ENCODE data around the gene SYK. TPM values are rescaled to one million over a fixed set of nuclear protein-coding genes. Genes with fewer than 3 reads are reported as not detected.

SYK gene
- polyA plus RNA-seq, 3 donors: 51.1 to 186 (median 177) TPM

GRCh38 chr9:90793729-90794128, 7.9 kb upstream of the SYK start:
- Mint-ChIP-seq H3K4me1 (peaks cover 58% of the 10 kb centered on the region), H3K4me3 (no peak overlapping the region), H3K9me3 (no peaks in the 10 kb centered on the region), H3K36me3 (peaks cover 0 to 3% of the 10 kb centered on the region in 2 donors), H3K27ac (peak overlapping the region; percentile 12 to 87 (median 77)), H3K27me3 (ENCODE audit: low read depth in 3 of 3) (peaks cover 0 to 5% (median 3%) of the 10 kb centered on the region in 3 donors)
- H3K9ac ChIP-seq (ENCODE audit: insufficient read depth, low read length, poor library complexity, severe bottlenecking): no peak overlapping the region
- intact Hi-C loops (cut with micrococcal nuclease): no loop called here
- peaks cover 23% of the 10 kb centered on the region for H3K79me2 ChIP-seq (ENCODE audit: insufficient read depth, low read length)
- H3K27me3 ChIP-seq (ENCODE audit: control insufficient read depth in 2 of 2, insufficient read depth in 2 of 2, low read length in 2 of 2): no peaks in the 10 kb centered on the region
- H3K36me3 ChIP-seq (replicated peaks in 1 of 2; ENCODE audit: control insufficient read depth in 1 of 2, insufficient read depth in 2 of 2, low read length in 2 of 2): no peaks in the 10 kb centered on the region
- WGBS (ENCODE audit: insufficient coverage): no CpG with 5 or more reads among the region's 2 CpGs
- peak overlapping the region in 1 of 2 donors; percentile 92 for H3K27ac ChIP-seq (ENCODE audit: low read depth in 1 of 2, low read length in 2 of 2)
- H3K4me1 ChIP-seq (ENCODE audit: control insufficient read depth in 1 of 2, insufficient read depth in 2 of 2, low read length in 2 of 2): peaks cover 57 to 69% of the 10 kb centered on the region in 2 donors
- DNase-seq: peak; percentile 52 to 71 (median 63)
- no peak overlapping the region for H3K4me3 ChIP-seq (replicated peaks in 1 of 3; ENCODE audit: low read depth in 2 of 3, low read length in 3 of 3)
- no peak for TF ChIP-seq CTCF (IDR thresholded peaks at IDR 0.05)
- H4K20me1 ChIP-seq (ENCODE audit: insufficient read depth, low read length): no peaks in the 10 kb centered on the region
- no peak overlapping the region for H2AFZ ChIP-seq (ENCODE audit: insufficient read depth, low read depth, low read length, poor library complexity, severe bottlenecking)
- no peaks in the 10 kb centered on the region for H3K9me3 ChIP-seq (replicated peaks in 1 of 2; ENCODE audit: control insufficient read depth in 1 of 2, insufficient read depth in 1 of 2, low read length in 2 of 2)
- no peak overlapping the region for H3K4me2 ChIP-seq (replicated peaks; ENCODE audit: extremely low read depth, low read length, poor library complexity, severe bottlenecking)

GRCh38 chr9:90795084-90795483, 6.5 kb upstream of the SYK start:
- H3K27me3 Mint-ChIP-seq (ENCODE audit: low read depth in 3 of 3): peaks cover 0 to 3% (median 1%) of the 10 kb centered on the region in 3 donors
- Histone ChIP-seq H3K36me3 (replicated peaks in 1 of 2; ENCODE audit: control insufficient read depth in 1 of 2, insufficient read depth in 2 of 2, low read length in 2 of 2) (no peaks in the 10 kb centered on the region), H3K27me3 (ENCODE audit: control insufficient read depth in 2 of 2, insufficient read depth in 2 of 2, low read length in 2 of 2) (no peaks in the 10 kb centered on the region), H3K4me3 (replicated peaks in 1 of 3; ENCODE audit: low read depth in 2 of 3, low read length in 3 of 3) (peak overlapping the region in 1 of 3 experiments; percentile 68), H3K4me1 (ENCODE audit: control insufficient read depth in 1 of 2, insufficient read depth in 2 of 2, low read length in 2 of 2) (peaks cover 60 to 70% of the 10 kb centered on the region in 2 donors), H3K4me2 (replicated peaks; ENCODE audit: extremely low read depth, low read length, poor library complexity, severe bottlenecking) (peak overlapping the region; percentile 73), H4K20me1 (ENCODE audit: insufficient read depth, low read length) (no peaks in the 10 kb centered on the region), H3K9ac (ENCODE audit: insufficient read depth, low read length, poor library complexity, severe bottlenecking) (no peak overlapping the region), H2AFZ (ENCODE audit: insufficient read depth, low read depth, low read length, poor library complexity, severe bottlenecking) (no peak overlapping the region), H3K27ac (ENCODE audit: low read depth in 1 of 2, low read length in 2 of 2) (peak overlapping the region; percentile 80 to 92), H3K9me3 (replicated peaks in 1 of 2; ENCODE audit: control insufficient read depth in 1 of 2, insufficient read depth in 1 of 2, low read length in 2 of 2) (no peaks in the 10 kb centered on the region), H3K79me2 (ENCODE audit: insufficient read depth, low read length) (peaks cover 25% of the 10 kb centered on the region)
- intact Hi-C loops (cut with micrococcal nuclease): no loop called here
- peaks cover 57% of the 10 kb centered on the region for H3K4me1 Mint-ChIP-seq
- no peak for TF ChIP-seq CTCF (IDR thresholded peaks at IDR 0.05)
- no CpG with 5 or more reads among the region's 3 CpGs for WGBS (ENCODE audit: insufficient coverage)
- peaks cover 0 to 3% of the 10 kb centered on the region in 2 donors for H3K36me3 Mint-ChIP-seq
- peak in 2 of 3 donors; percentile 58 to 66 for DNase-seq
- peak overlapping the region; percentile 68 to 89 (median 82) for H3K27ac Mint-ChIP-seq
- no peak overlapping the region for H3K4me3 Mint-ChIP-seq
- peaks cover 0 to 4% (median 0%) of the 10 kb centered on the region in 7 donors for H3K9me3 Mint-ChIP-seq

Measured in CD14-positive monocyte (primary cell).